CMK (cell line): ENCODE data around the gene LPIN3.

Experiments
- DNase-seq: peaks from one replicate; pipeline ENCODE4 v3.0.0-alpha.2; 2010; ENCODE audit warnings: low read depth

LPIN3 gene

DNA sequence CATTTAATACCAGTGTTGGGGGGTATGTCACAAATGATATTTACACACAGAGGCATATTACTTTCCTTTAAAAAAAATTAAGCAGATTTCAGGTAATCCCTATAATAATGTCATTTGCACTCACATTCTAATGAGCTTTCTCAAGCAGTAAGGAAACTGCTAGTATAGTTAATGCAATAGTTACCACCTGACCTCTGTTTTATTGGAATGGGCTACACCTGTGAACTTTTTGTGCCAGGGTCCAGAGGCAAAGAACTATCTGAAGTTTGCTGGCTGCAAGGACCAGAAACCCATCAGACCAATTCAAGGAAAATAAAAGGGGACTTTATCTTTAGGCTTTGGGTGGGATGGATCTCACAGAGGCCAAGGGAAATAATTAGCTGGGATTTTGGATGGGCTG is 20.2 kb upstream of the LPIN3 start:
- DNase-seq = no peak

- no peak for DNase-seq
Observed at GRCh38 chr20:41320976-41321375, 19.6 kb upstream of the LPIN3 start.

- no peak for DNase-seq
Observed at GRCh38 chr20:41327178-41327577, 13.4 kb upstream of the LPIN3 start.

- DNase-seq = no peak
Observed at GRCh38 chr20:41329435-41330342, 10.9 kb upstream of the LPIN3 start.

- DNase-seq = no peak
Observed at GRCh38 chr20:41330343-41330720, 10.3 kb upstream of the LPIN3 start.

GRCh38 chr20:41330941-41331340 is 9.7 kb upstream of the LPIN3 start:
- no peak for DNase-seq

- no peak for DNase-seq
Observed at GRCh38 chr20:41331731-41332130, 8.9 kb upstream of the LPIN3 start.

DNA sequence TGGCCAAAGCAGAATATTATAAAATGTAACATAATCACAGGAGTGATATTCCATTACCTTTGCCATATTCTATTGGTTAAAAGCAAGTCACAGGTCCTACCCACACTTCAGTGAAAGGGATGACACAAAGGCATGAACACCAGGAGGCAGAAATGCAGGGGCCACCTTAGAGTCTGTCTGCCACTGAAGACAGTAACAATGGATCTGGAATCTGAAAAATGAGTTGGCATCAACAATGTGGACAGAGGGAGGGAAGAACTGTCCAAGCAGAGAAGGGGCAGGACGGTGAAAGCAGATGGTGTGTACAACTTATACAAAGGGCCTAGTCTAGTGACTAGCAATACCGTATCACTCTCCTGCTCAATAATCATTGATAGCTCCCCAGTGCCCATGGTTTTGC is 6.6 kb upstream of the LPIN3 start:
- no peak for DNase-seq

- DNase-seq = no peak
Observed at GRCh38 chr20:41334443-41335421, 5.9 kb upstream of the LPIN3 start.

GRCh38 chr20:41335591-41335990 is 5.0 kb upstream of the LPIN3 start:
- DNase-seq = no peak

- no peak for DNase-seq
Observed at GRCh38 chr20:41336711-41337492, 3.7 kb upstream of the LPIN3 start.

- no peak for DNase-seq
Observed at GRCh38 chr20:41339957-41340326, 679 bp upstream of the LPIN3 start.

DNA sequence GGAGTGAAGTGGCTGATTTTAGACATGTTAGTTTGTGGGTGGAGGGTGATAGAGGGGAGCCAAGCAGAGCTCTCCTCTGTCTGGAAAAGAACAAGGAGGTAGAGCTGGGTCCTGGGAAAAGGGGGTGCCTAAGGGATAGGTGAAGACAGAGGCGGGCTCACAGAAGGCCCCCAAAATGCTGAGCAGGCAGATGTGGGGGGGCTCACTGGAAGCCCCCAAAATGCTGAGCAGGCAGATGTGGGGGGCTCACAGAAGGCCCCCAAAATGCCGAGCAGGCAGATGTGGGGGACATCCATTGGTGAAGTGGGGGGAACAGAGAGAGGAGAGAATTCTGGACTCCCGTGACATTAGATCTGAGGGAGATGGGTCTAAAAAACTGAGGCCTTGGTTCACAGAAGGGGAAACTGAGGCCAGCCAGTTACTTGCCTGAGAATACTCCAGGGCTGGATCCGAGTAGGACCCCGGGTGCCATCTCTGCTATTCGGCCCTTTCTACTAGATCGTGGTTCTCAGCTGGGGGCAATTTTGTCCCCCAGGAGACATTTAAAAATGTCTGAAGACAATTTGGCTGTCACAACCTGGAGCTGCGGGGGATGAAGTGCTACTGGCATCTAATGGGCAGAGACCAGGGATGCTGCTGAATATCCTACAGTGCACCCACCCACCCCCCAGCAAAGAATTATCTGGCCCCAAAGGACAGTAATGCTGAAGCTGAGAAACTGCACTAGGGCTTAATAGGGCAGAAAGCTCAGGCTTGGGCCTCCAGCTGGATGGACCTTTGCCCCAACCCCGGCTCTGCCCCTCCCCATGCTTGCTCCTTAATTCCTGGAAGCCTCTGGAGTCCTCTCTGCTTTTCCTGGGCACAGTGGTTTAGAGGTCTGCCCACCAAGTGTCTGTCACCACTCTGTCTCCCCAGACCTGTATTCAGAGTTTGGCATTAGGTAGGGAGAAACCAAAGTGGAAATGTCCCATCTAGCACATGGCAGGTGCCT is 2.1 kb downstream of the LPIN3 start:
- DNase-seq = no peak

GRCh38 chr20:41344477-41344876 is 3.9 kb downstream of the LPIN3 start:
- no peak for DNase-seq

GRCh38 chr20:41344938-41345728 is 4.5 kb downstream of the LPIN3 start:
- DNase-seq = no peak

DNA sequence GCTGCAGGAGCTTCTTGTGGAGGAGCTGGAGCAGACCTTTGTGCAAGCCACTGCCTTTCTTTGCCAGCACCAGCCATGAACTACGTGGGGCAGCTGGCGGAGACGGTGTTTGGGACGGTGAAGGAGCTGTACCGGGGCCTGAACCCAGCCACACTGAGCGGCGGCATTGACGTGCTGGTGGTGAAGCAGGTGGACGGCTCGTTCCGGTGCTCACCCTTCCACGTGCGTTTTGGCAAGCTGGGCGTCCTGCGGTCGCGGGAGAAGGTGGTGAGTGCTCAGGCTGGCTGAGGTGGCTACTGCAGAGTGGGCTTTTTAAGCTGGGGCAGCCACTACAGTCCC is 5.1 kb downstream of the LPIN3 start:
- DNase-seq = no peak

DNA sequence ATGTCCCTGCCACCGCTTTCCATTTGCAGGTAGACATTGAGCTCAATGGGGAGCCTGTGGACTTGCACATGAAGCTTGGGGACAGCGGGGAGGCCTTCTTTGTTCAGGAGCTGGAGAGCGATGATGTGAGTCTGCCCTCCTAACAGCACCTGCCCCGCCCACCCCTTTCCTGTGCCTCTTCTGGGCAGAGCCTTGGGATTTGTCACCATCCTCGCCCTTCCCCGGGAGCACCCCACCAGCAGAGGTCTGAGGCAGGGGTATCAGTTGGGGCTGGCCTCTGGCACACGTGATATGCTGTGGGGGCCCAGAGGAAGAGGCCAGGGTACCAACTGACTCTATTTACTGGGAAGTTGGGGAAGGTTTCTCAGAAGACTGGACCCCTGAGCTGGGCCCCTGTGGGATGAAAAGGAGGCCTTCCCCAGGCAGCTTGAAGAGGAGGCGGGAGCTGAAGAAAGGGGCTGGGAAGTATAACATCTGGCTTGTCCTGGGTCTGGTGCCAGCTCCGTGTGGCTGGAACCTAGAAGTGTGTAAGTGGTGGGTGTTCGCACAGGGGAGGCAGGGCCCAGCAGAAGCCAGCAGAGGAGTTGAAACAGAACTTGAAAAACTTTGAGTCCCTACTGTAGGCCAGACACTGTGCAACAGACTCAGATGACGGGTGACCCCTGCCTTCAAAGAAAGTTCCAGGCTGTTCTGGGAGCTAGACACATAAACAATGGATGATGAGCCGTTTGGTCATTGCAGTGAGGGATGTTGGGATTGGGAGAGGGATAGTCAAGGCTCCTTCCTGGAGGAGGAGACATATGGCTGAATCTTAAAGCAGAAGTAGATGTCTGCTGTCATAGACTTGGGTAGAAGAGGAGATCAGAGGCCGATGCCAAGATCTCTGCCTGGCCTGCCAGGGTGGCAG is 7.2 kb downstream of the LPIN3 start:
- DNase-seq = no peak

DNA sequence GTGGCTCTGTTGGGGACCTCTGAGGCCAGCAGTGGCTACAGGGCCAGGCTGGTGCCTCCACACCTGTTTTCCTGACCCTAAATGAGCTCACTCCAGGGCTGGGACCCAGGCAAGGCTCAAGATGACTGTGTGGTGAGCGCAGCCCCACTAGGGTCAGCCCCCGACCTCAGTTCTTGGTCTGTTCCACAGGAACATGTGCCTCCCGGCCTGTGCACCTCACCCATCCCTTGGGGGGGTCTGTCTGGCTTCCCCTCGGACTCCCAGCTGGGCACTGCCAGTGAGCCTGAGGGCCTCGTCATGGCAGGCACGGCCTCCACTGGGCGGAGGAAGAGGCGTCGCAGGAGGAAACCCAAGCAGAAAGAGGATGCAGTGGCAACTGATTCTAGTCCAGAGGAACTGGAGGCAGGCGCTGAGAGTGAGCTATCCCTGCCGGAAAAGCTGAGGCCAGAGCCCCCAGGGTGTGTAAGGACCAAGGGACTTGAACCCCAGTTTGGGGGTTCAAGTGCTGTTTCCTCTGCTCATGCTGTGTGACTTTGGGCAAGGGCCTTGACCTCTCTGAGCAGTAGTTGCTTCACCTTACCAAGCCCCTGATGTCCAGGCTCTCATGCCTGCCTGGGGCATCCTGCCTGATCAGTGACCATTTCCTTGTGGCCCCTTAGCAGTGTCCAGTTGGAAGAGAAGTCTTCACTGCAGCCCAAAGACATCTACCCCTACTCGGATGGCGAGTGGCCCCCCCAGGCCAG is 8.0 kb downstream of the LPIN3 start:
- no peak for DNase-seq
